ENCODE results near the gene ALOX15.
"Not testable (repeated sequence)": the region's sequence is repeated elsewhere in the genome, so short reads cannot be mapped to it uniquely, and the experiment has no call there.

The ALOX15 gene

GRCh38 chr17:4641297-4642195 lies at the start of gene ALOX15:
Gene ALOX15, minus strand, starts transcription at chr17:4641678. Its CDS starts 27 bp downstream, at chr17:4641651.
- no peak for DNase-seq

- no peak for DNase-seq
Observed at GRCh38 chr17:4690745-4691144, 49.3 kb upstream of the ALOX15 start.

- not testable (repeated sequence) for DNase-seq
Observed at GRCh38 chr17:4689872-4690271, 48.4 kb upstream of the ALOX15 start.

GRCh38 chr17:4683739-4684138 lies 42.3 kb upstream of the ALOX15 start:
- DNase-seq, result not testable (repeated sequence)

- no peak for DNase-seq
Observed at GRCh38 chr17:4679658-4680057, 38.2 kb upstream of the ALOX15 start.

- no peak for DNase-seq
Observed at GRCh38 chr17:4678448-4679026, 37.1 kb upstream of the ALOX15 start.

- DNase-seq, result no peak
Observed at GRCh38 chr17:4676791-4677190, 35.3 kb upstream of the ALOX15 start.

- DNase-seq, result no peak
Observed at GRCh38 chr17:4675791-4676190, 34.3 kb upstream of the ALOX15 start.

- no peak for DNase-seq
Observed at GRCh38 chr17:4674685-4674998, 33.2 kb upstream of the ALOX15 start.

GRCh38 chr17:4673986-4674684 lies 32.7 kb upstream of the ALOX15 start:
- DNase-seq, result no peak

- DNase-seq, result no peak
Observed at GRCh38 chr17:4673169-4673568, 31.7 kb upstream of the ALOX15 start.

- no peak for DNase-seq
Observed at GRCh38 chr17:4672751-4673150, 31.3 kb upstream of the ALOX15 start.

- no peak for DNase-seq
Observed at GRCh38 chr17:4672055-4672630, 30.7 kb upstream of the ALOX15 start.

- no peak for DNase-seq
Observed at GRCh38 chr17:4667166-4667565, 25.7 kb upstream of the ALOX15 start.

- no peak for DNase-seq
Observed at GRCh38 chr17:4666296-4666695, 24.8 kb upstream of the ALOX15 start.

- no peak for DNase-seq
Observed at GRCh38 chr17:4665027-4665426, 23.5 kb upstream of the ALOX15 start.

- DNase-seq, result no peak
Observed at GRCh38 chr17:4664230-4664629, 22.8 kb upstream of the ALOX15 start.

GRCh38 chr17:4663711-4664110 lies 22.2 kb upstream of the ALOX15 start:
- DNase-seq, result no peak

GRCh38 chr17:4658478-4659305 lies 17.2 kb upstream of the ALOX15 start:
- no peak for DNase-seq

- DNase-seq, result no peak
Observed at GRCh38 chr17:4657678-4658077, 16.2 kb upstream of the ALOX15 start.

- DNase-seq, result not testable (repeated sequence)
Observed at GRCh38 chr17:4655933-4656332, 14.5 kb upstream of the ALOX15 start.

GRCh38 chr17:4652997-4653396 lies 11.5 kb upstream of the ALOX15 start:
- no peak for DNase-seq

- DNase-seq, result no peak
Observed at GRCh38 chr17:4648741-4649140, 7.3 kb upstream of the ALOX15 start.

All from NCI-H1436 (cell line).